ENCODE data around the gene KNTC1. TPM values are rescaled to one million over a fixed set of nuclear protein-coding genes. Genes with fewer than 3 reads are reported as not detected.
"Not testable (repeated sequence)": the region's sequence is repeated elsewhere in the genome, so short reads cannot be mapped to it uniquely, and the experiment has no call there.

The KNTC1 gene
- total RNA-seq, 3 donors from 2014 or later: 15.5 to 36.0 (median 18.0) TPM

- Histone ChIP-seq H3K9me3 (no peaks in the 10 kb centered on the region), H3K4me3 (no peak overlapping the region), H3K27ac (no peak overlapping the region), H3K4me1 (no peaks in the 10 kb centered on the region), H3K27me3 (no peaks in the 10 kb centered on the region), H3K36me3 (no peaks in the 10 kb centered on the region)
- intact Hi-C loops (cut with DNase I; ENCODE audit: low total_unique reads): no loop called here
- TF ChIP-seq POLR2A (IDR thresholded peaks at IDR 0.05) (no peak), POLR2AphosphoS5 (IDR thresholded peaks at IDR 0.05) (no peak)
- TF ChIP-seq, protein P1, sequence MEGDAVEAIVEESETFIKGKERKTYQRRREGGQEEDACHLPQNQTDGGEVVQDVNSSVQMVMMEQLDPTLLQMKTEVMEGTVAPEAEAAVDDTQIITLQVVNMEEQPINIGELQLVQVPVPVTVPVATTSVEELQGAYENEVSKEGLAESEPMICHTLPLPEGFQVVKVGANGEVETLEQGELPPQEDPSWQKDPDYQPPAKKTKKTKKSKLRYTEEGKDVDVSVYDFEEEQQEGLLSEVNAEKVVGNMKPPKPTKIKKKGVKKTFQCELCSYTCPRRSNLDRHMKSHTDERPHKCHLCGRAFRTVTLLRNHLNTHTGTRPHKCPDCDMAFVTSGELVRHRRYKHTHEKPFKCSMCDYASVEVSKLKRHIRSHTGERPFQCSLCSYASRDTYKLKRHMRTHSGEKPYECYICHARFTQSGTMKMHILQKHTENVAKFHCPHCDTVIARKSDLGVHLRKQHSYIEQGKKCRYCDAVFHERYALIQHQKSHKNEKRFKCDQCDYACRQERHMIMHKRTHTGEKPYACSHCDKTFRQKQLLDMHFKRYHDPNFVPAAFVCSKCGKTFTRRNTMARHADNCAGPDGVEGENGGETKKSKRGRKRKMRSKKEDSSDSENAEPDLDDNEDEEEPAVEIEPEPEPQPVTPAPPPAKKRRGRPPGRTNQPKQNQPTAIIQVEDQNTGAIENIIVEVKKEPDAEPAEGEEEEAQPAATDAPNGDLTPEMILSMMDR (IDR thresholded peaks at IDR 0.05): no peak
- no peak for DNase-seq (ENCODE audit: low spot score in 2 of 2)
These were observed 36.3 kb downstream of the KNTC1 start for GRCh38 chr12:122563361-122563760.

GRCh38 chr12:122566816-122567215 lies 39.8 kb downstream of the KNTC1 start:
- H3K4me1 ChIP-seq; H3K9me3 ChIP-seq; DNase-seq (ENCODE audit: low spot score in 2 of 2); H3K36me3 ChIP-seq; H3K27me3 ChIP-seq; intact Hi-C loops (cut with DNase I; ENCODE audit: low total_unique reads); H3K4me3 ChIP-seq; H3K27ac ChIP-seq: not testable (repeated sequence)

DNA sequence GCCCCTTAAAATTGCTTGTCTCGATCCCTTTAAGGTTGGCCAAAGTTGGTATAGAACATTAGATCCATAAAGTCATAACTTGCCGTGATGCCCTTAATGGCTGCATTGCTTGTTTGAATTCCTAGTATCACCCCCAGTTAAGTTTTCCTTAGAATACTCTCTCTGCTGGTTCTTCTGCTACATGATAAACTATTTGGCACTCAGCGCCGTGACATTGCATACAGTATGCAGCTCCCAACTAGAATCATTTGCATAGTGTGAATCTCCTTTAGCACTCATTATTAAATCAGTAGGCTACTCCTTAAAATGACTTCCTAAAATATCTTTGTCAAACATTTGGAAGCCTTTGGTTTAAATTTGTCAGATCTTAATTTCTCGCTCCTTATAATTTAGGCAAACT lies 42.2 kb downstream of the KNTC1 start:
- DNase-seq (ENCODE audit: low spot score in 2 of 2): no peak
- TF ChIP-seq POLR2AphosphoS5 (IDR thresholded peaks at IDR 0.05) (no peak), POLR2A (IDR thresholded peaks at IDR 0.05) (no peak)
- TF ChIP-seq, protein P1 (IDR thresholded peaks at IDR 0.05): no peak
- H3K27me3 ChIP-seq: no peaks in the 10 kb centered on the region
- H3K9me3 ChIP-seq: no peaks in the 10 kb centered on the region
- no peak overlapping the region for H3K4me3 ChIP-seq
- H3K36me3 ChIP-seq: no peaks in the 10 kb centered on the region
- intact Hi-C loops (cut with DNase I; ENCODE audit: low total_unique reads): no loop called here
- H3K4me1 ChIP-seq: no peaks in the 10 kb centered on the region
- H3K27ac ChIP-seq: no peak overlapping the region

- H3K4me1 ChIP-seq; H3K4me3 ChIP-seq; H3K27ac ChIP-seq; DNase-seq (ENCODE audit: low spot score in 2 of 2); H3K36me3 ChIP-seq; H3K9me3 ChIP-seq; intact Hi-C loops (cut with DNase I; ENCODE audit: low total_unique reads); H3K27me3 ChIP-seq: not testable (repeated sequence)
These were observed 43.0 kb downstream of the KNTC1 start for GRCh38 chr12:122570006-122570405.

DNA sequence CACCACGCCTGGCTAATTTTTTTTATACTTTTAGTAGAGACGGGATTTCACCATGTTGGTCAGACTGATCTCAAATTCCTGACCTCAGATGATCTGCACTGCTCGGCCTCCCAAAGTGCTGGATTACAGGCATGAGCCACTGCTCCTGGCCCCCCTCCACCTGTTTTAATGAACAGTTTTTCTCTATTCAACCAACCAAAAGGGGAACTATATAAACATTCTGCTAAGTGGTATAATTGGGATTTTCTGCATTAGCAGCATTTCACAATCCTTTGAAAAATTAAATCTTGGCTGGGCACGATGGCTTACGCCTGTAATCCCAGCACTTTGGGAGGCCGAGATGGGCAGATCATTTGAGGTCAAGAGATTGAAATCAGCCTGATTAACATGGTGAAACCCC lies 44.8 kb downstream of the KNTC1 start:
- Histone ChIP-seq H3K4me3 (no peak overlapping the region), H3K36me3 (no peaks in the 10 kb centered on the region), H3K27me3 (no peaks in the 10 kb centered on the region), H3K27ac (no peak overlapping the region), H3K4me1 (no peaks in the 10 kb centered on the region), H3K9me3 (no peaks in the 10 kb centered on the region)
- DNase-seq (ENCODE audit: low spot score in 2 of 2): no peak
- TF ChIP-seq POLR2A (IDR thresholded peaks at IDR 0.05): no peak
- no peak for TF ChIP-seq POLR2AphosphoS5 (IDR thresholded peaks at IDR 0.05)
- TF ChIP-seq, protein P1 (IDR thresholded peaks at IDR 0.05): no peak
- intact Hi-C loops (cut with DNase I; ENCODE audit: low total_unique reads): no loop called here

- H3K9me3 ChIP-seq; H3K4me1 ChIP-seq; H3K4me3 ChIP-seq; H3K27ac ChIP-seq; intact Hi-C loops (cut with DNase I; ENCODE audit: low total_unique reads); H3K27me3 ChIP-seq; H3K36me3 ChIP-seq; DNase-seq (ENCODE audit: low spot score in 2 of 2): not testable (repeated sequence)
These were observed 56.2 kb downstream of the KNTC1 start for GRCh38 chr12:122583294-122583693.

- no peaks in the 10 kb centered on the region for H3K4me1 ChIP-seq
- no peaks in the 10 kb centered on the region for H3K27me3 ChIP-seq
- no peak for DNase-seq (ENCODE audit: low spot score in 2 of 2)
- no peaks in the 10 kb centered on the region for H3K36me3 ChIP-seq
- no peaks in the 10 kb centered on the region for H3K9me3 ChIP-seq
- intact Hi-C loops (cut with DNase I; ENCODE audit: low total_unique reads): no loop called here
- TF ChIP-seq, protein P1 (IDR thresholded peaks at IDR 0.05): no peak
- TF ChIP-seq POLR2AphosphoS5 (IDR thresholded peaks at IDR 0.05): no peak
- no peak for TF ChIP-seq POLR2A (IDR thresholded peaks at IDR 0.05)
- no peak overlapping the region for H3K4me3 ChIP-seq
- no peak overlapping the region for H3K27ac ChIP-seq
These were observed 57.3 kb downstream of the KNTC1 start for GRCh38 chr12:122584177-122584863.
